ENCODE results near the gene ARHGDIB. TPM values are rescaled to one million over a fixed set of nuclear protein-coding genes. Genes with fewer than 3 reads are reported as not detected.

Gene ARHGDIB
- total and polyA plus RNA-seq, 8 donors: 13.4 to 127 (median 72.7) TPM

DNA sequence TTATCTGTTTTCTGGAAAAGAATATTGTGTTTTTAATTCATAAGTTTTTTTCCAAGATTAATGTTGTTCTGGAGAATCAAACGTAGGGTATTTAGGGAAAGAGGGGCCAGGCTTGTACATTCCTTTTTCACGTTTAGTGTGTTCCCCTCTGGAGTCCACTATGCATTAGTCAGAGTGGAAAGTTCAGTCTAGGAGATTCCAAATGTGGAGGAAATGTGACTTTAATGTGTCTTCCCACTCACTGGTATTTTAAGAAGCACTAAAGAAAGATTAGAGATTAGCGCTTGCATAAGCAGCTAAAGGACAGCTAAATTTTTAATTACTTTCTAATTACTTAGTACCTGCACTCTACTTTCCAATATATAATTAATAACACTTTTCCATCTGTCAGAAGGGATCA lies 7.1 kb upstream of the ARHGDIB start:
- H3K4me1 ChIP-seq: no peaks in the 10 kb centered on the region
- WGBS, 5 donors: 72 to 82% (median 76%) methylated on average over 3 of the region's 3 CpGs
- no peaks in the 10 kb centered on the region for H3K36me3 ChIP-seq
- H3K27ac ChIP-seq: no peak overlapping the region
- intact Hi-C loops (cut with DNase I; ENCODE audit: low total_unique reads): no loop called here
- no peaks in the 10 kb centered on the region for H3K9me3 ChIP-seq
- no peak overlapping the region for H3K4me3 ChIP-seq
- TF ChIP-seq POLR2AphosphoS5 (IDR thresholded peaks at IDR 0.05): no peak
- TF ChIP-seq CTCF (IDR thresholded peaks at IDR 0.05): no peak
- no peak for TF ChIP-seq POLR2A (IDR thresholded peaks at IDR 0.05)
- no peak for TF ChIP-seq EP300 (IDR thresholded peaks at IDR 0.05)
- no peaks in the 10 kb centered on the region for H3K27me3 ChIP-seq
- DNase-seq: no peak

GRCh38 chr12:14965221-14965620 lies 3.8 kb upstream of the ARHGDIB start:
- Histone ChIP-seq H3K36me3 (no peaks in the 10 kb centered on the region), H3K27me3 (no peaks in the 10 kb centered on the region), H3K4me3 (no peak overlapping the region), H3K4me1 (peaks cover 0 to 6% (median 0%) of the 10 kb centered on the region in 4 donors), H3K27ac (no peak overlapping the region), H3K9me3 (no peaks in the 10 kb centered on the region)
- TF ChIP-seq CTCF (IDR thresholded peaks at IDR 0.05) (no peak), EP300 (IDR thresholded peaks at IDR 0.05) (no peak), POLR2AphosphoS5 (IDR thresholded peaks at IDR 0.05) (no peak), POLR2A (IDR thresholded peaks at IDR 0.05) (no peak)
- intact Hi-C loops (cut with DNase I; ENCODE audit: low total_unique reads): no loop called here
- no peak for DNase-seq
- 92 to 97% (median 94%) methylated on average over 2 of the region's 2 CpGs for WGBS, 5 donors

DNA sequence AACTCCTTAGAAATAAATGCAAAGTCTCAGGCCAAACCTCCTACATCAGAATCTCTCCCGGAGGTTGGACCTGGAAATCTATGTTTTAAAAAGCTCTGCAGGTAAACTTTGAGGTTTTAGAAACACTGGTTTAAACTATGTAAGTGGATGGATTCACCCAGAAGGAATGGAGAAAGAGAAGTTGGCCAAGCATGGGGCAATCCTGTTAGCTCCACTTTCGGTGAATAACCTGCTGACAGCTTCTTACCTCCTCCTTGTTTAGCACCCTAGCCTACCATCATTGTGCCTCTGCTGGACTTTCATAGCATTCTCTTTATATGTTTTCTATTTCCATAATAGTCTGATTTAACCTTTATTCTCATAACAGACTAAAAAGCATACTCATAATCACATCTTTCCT lies 3.0 kb upstream of the ARHGDIB start:
- H3K27me3 ChIP-seq: no peaks in the 10 kb centered on the region
- intact Hi-C loops (cut with DNase I; ENCODE audit: low total_unique reads): no loop called here
- TF ChIP-seq EP300 (IDR thresholded peaks at IDR 0.05): no peak
- TF ChIP-seq POLR2AphosphoS5 (IDR thresholded peaks at IDR 0.05): no peak
- TF ChIP-seq CTCF (IDR thresholded peaks at IDR 0.05): no peak
- TF ChIP-seq POLR2A (IDR thresholded peaks at IDR 0.05): no peak
- H3K4me3 ChIP-seq: no peak overlapping the region
- H3K27ac ChIP-seq: no peak overlapping the region
- no peaks in the 10 kb centered on the region for H3K36me3 ChIP-seq
- H3K9me3 ChIP-seq: no peaks in the 10 kb centered on the region
- WGBS, 5 donors: 35 to 92% (median 75%) methylated on average over 2 of the region's 2 CpGs
- DNase-seq: no peak
- peaks cover 0 to 6% (median 0%) of the 10 kb centered on the region in 4 donors for H3K4me1 ChIP-seq

- 83 to 95% (median 92%) methylated on average over 7 of the region's 7 CpGs for WGBS, 5 donors
- no peak overlapping the region for H3K4me3 ChIP-seq
- peak overlapping the region in 1 of 5 donors; percentile 85 for H3K27ac ChIP-seq
- intact Hi-C loops (cut with DNase I; ENCODE audit: low total_unique reads): no loop called here
- DNase-seq: no peak
- no peak for TF ChIP-seq POLR2AphosphoS5 (IDR thresholded peaks at IDR 0.05)
- TF ChIP-seq CTCF (IDR thresholded peaks at IDR 0.05): no peak
- no peak for TF ChIP-seq EP300 (IDR thresholded peaks at IDR 0.05)
- no peak for TF ChIP-seq POLR2A (IDR thresholded peaks at IDR 0.05)
- no peaks in the 10 kb centered on the region for H3K9me3 ChIP-seq
- peaks cover 0 to 6% (median 0%) of the 10 kb centered on the region in 4 donors for H3K4me1 ChIP-seq
- no peaks in the 10 kb centered on the region for H3K36me3 ChIP-seq
- no peaks in the 10 kb centered on the region for H3K27me3 ChIP-seq
Observed at GRCh38 chr12:14963520-14963919, 2.1 kb upstream of the ARHGDIB start.

Measured in stomach (tissue), 9 donors.